GM19351 (cell line): ENCODE results near the gene FRMD6.
"Not testable (repeated sequence)": the region's sequence is repeated elsewhere in the genome, so short reads cannot be mapped to it uniquely, and the experiment has no call there.

Source experiments
- ATAC-seq: cut with Tn5 transposase; IDR thresholded peaks from one replicate; pipeline ENCODE4 v1.9.1; 2021; ENCODE audit warnings: mild to moderate bottlenecking, moderate library complexity; ENCODE audit not compliant: unreplicated experiment

FRMD6 gene

GRCh38 chr14:51717766-51718165 is 66.1 kb downstream of the FRMD6 start:
- no peak for ATAC-seq

- ATAC-seq, result no peak
These were observed 68.2 kb downstream of the FRMD6 start for GRCh38 chr14:51719955-51720354.

- ATAC-seq, result no peak
These were observed 72.3 kb downstream of the FRMD6 start for GRCh38 chr14:51723990-51724389.

GRCh38 chr14:51724650-51725049 is 72.9 kb downstream of the FRMD6 start:
- no peak for ATAC-seq

- no peak for ATAC-seq
These were observed 73.4 kb downstream of the FRMD6 start for GRCh38 chr14:51725061-51725460.

- no peak for ATAC-seq
These were observed 74.6 kb downstream of the FRMD6 start for GRCh38 chr14:51726166-51726899.

GRCh38 chr14:51727526-51727925 is 75.8 kb downstream of the FRMD6 start:
- ATAC-seq, result no peak

- ATAC-seq, result no peak
These were observed 78.4 kb downstream of the FRMD6 start for GRCh38 chr14:51730098-51730497.

- no peak for ATAC-seq
These were observed 79.0 kb downstream of the FRMD6 start for GRCh38 chr14:51730684-51731083.

GRCh38 chr14:51732494-51733112 is 80.9 kb downstream of the FRMD6 start:
- no peak for ATAC-seq

- ATAC-seq, result no peak
These were observed 81.4 kb downstream of the FRMD6 start for GRCh38 chr14:51733147-51733546.

GRCh38 chr14:51735851-51736250 is 84.1 kb downstream of the FRMD6 start:
- no peak for ATAC-seq

GRCh38 chr14:51738754-51739153 is 87.0 kb downstream of the FRMD6 start:
- ATAC-seq, result peak; percentile 74

GRCh38 chr14:51743588-51744000 is 91.9 kb downstream of the FRMD6 start:
- ATAC-seq, result no peak

- ATAC-seq, result no peak
These were observed 92.8 kb downstream of the FRMD6 start for GRCh38 chr14:51744372-51745130.

- not testable (repeated sequence) for ATAC-seq
These were observed 95.1 kb downstream of the FRMD6 start for GRCh38 chr14:51746823-51747222.

GRCh38 chr14:51750542-51750941 is 98.8 kb downstream of the FRMD6 start:
- ATAC-seq, result no peak

GRCh38 chr14:51751611-51752345 is 100.1 kb downstream of the FRMD6 start:
- not testable (repeated sequence) for ATAC-seq

- not testable (repeated sequence) for ATAC-seq
These were observed 106.0 kb downstream of the FRMD6 start for GRCh38 chr14:51757756-51758155.

GRCh38 chr14:51759950-51760349 is 108.2 kb downstream of the FRMD6 start:
- no peak for ATAC-seq

GRCh38 chr14:51765726-51766125 is 114.0 kb downstream of the FRMD6 start:
- ATAC-seq, result not testable (repeated sequence)
